Spinal cord (tissue), 10 donors: Measurements from ENCODE around the gene SH3RF3. TPM values are rescaled to one million over a fixed set of nuclear protein-coding genes. Genes with fewer than 3 reads are reported as not detected.

Experiments used
- DNase-seq, 6 donors: peaks; one replicate each; pipeline versions ENCODE4 v3.0.0 to v3.0.0-alpha.2; 2013 to 2015; ENCODE audit warnings: low spot score in 6 of 6, low read depth in 4 of 6
- H3K27ac ChIP-seq: one replicate; pipeline ENCODE4 v1.5.1; 2013; ENCODE audit warnings: low read depth, low read length, control low read depth
- H3K27me3 ChIP-seq: one replicate; pipeline ENCODE4 v1.6.1; 2013; ENCODE audit warnings: low read length; ENCODE audit not compliant: control insufficient read depth, insufficient read depth
- H3K36me3 ChIP-seq: one replicate; pipeline ENCODE4 v1.6.1; 2013; ENCODE audit warnings: low read length; ENCODE audit not compliant: control insufficient read depth, insufficient read depth
- H3K4me1 ChIP-seq: one replicate; pipeline ENCODE4 v1.6.1; 2013; ENCODE audit warnings: low read length; ENCODE audit not compliant: control insufficient read depth, insufficient read depth
- H3K4me3 ChIP-seq: one replicate; pipeline ENCODE4 v1.5.1; 2013; ENCODE audit warnings: low read depth, low read length, control low read depth
- H3K9me3 ChIP-seq: one replicate; pipeline ENCODE4 v1.6.1; 2013; ENCODE audit warnings: low read length; ENCODE audit not compliant: control insufficient read depth, insufficient read depth
- WGBS: methylation state at CpG from one replicate; pipeline ENCODE4 v1.1.5; 2013; ENCODE audit warnings: missing lambda C conversion rate; ENCODE audit not compliant: insufficient coverage; 5-methylcytosine and 5-hydroxymethylcytosine counted together
- polyA plus RNA-seq, 2 donors: library from polyadenylated mRNA; unstranded; fragments of 120-200 nt; gene quantifications; one replicate each; pipeline ENCODE4 v1.2.1, GENCODE V29; 2013; ENCODE audit not compliant: insufficient read length in 2 of 2
- total RNA-seq, 2 donors: library from RNA; depleted of rRNA in 1 of 2; stranded (reverse); fragments of 120-200 nt in 1 of 2; fragments of >200 nt in 1 of 2; gene quantifications; one replicate each; pipeline versions ENCODE4 v1.2.3 to v1.2.4, GENCODE V29; 2013 to 2014
- donor health status: healthy.

The SH3RF3 gene
- total and polyA plus RNA-seq, 4 donors, result 4.8 to 11.8 (median 7.8) TPM

GRCh38 chr2:109231996-109232705 lies 103.1 kb downstream of the SH3RF3 start:
- Histone ChIP-seq H3K36me3 (no peaks in the 10 kb centered on the region), H3K4me3 (no peak overlapping the region), H3K27ac (no peak overlapping the region), H3K4me1 (peaks cover 5% of the 10 kb centered on the region), H3K27me3 (no peaks in the 10 kb centered on the region), H3K9me3 (peaks cover 2% of the 10 kb centered on the region)
- no CpG with 5 or more reads among the region's 7 CpGs for WGBS
- DNase-seq, result no peak

- 95% methylated on average over 4 of the region's 4 CpGs for WGBS
- Histone ChIP-seq H3K4me3 (no peak overlapping the region), H3K27ac (no peak overlapping the region), H3K27me3 (no peaks in the 10 kb centered on the region), H3K9me3 (peaks cover 2% of the 10 kb centered on the region), H3K4me1 (peaks cover 5% of the 10 kb centered on the region), H3K36me3 (no peaks in the 10 kb centered on the region)
- DNase-seq, result no peak
Observed at GRCh38 chr2:109232909-109233308, 103.9 kb downstream of the SH3RF3 start.

- peaks cover 2% of the 10 kb centered on the region for H3K9me3 ChIP-seq
- peaks cover 7% of the 10 kb centered on the region for H3K4me1 ChIP-seq
- no peak for DNase-seq
- H3K27me3 ChIP-seq, result no peaks in the 10 kb centered on the region
- H3K36me3 ChIP-seq, result no peaks in the 10 kb centered on the region
- H3K4me3 ChIP-seq, result no peak overlapping the region
- no peak overlapping the region for H3K27ac ChIP-seq
- WGBS, result 90% methylated on average over 2 of the region's 4 CpGs
Observed at GRCh38 chr2:109233643-109234042, 104.6 kb downstream of the SH3RF3 start.

- H3K9me3 ChIP-seq, result peaks cover 2% of the 10 kb centered on the region
- H3K36me3 ChIP-seq, result no peaks in the 10 kb centered on the region
- H3K4me3 ChIP-seq, result no peak overlapping the region
- H3K27ac ChIP-seq, result no peak overlapping the region
- WGBS, result 89% methylated on average over 3 of the region's 4 CpGs
- no peaks in the 10 kb centered on the region for H3K27me3 ChIP-seq
- H3K4me1 ChIP-seq, result peaks cover 9% of the 10 kb centered on the region
- no peak for DNase-seq
Observed at GRCh38 chr2:109234355-109234754, 105.3 kb downstream of the SH3RF3 start.

- peaks cover 11% of the 10 kb centered on the region for H3K4me1 ChIP-seq
- DNase-seq, result no peak
- no peaks in the 10 kb centered on the region for H3K36me3 ChIP-seq
- H3K27me3 ChIP-seq, result no peaks in the 10 kb centered on the region
- no peak overlapping the region for H3K27ac ChIP-seq
- peaks cover 2% of the 10 kb centered on the region for H3K9me3 ChIP-seq
- 79% methylated on average over 2 of the region's 4 CpGs for WGBS
- H3K4me3 ChIP-seq, result no peak overlapping the region
Observed at GRCh38 chr2:109236147-109236546, 107.1 kb downstream of the SH3RF3 start.

- Histone ChIP-seq H3K4me1 (peaks cover 19% of the 10 kb centered on the region), H3K27ac (no peak overlapping the region), H3K4me3 (no peak overlapping the region), H3K27me3 (no peaks in the 10 kb centered on the region), H3K36me3 (no peaks in the 10 kb centered on the region), H3K9me3 (peaks cover 2% of the 10 kb centered on the region)
- WGBS, result no CpG with 5 or more reads among the region's 2 CpGs
- DNase-seq, result no peak
Observed at GRCh38 chr2:109237792-109238191, 108.8 kb downstream of the SH3RF3 start.

- 63% methylated on average over 3 of the region's 4 CpGs for WGBS
- H3K4me1 ChIP-seq, result peaks cover 23% of the 10 kb centered on the region
- DNase-seq, result no peak
- H3K4me3 ChIP-seq, result no peak overlapping the region
- no peaks in the 10 kb centered on the region for H3K27me3 ChIP-seq
- H3K9me3 ChIP-seq, result peaks cover 2% of the 10 kb centered on the region
- no peak overlapping the region for H3K27ac ChIP-seq
- no peaks in the 10 kb centered on the region for H3K36me3 ChIP-seq
Observed at GRCh38 chr2:109238580-109238979, 109.6 kb downstream of the SH3RF3 start.

- Histone ChIP-seq H3K9me3 (no peaks in the 10 kb centered on the region), H3K36me3 (no peaks in the 10 kb centered on the region), H3K27ac (no peak overlapping the region), H3K4me3 (no peak overlapping the region), H3K27me3 (no peaks in the 10 kb centered on the region), H3K4me1 (peaks cover 26% of the 10 kb centered on the region)
- 81% methylated on average over 1 of the region's 6 CpGs for WGBS
- DNase-seq, result peak in 1 of 6 donors; percentile 39
Observed at GRCh38 chr2:109239720-109240119, 110.7 kb downstream of the SH3RF3 start.

GRCh38 chr2:109242210-109242653 lies 113.2 kb downstream of the SH3RF3 start:
- Histone ChIP-seq H3K27ac (no peak overlapping the region), H3K9me3 (no peaks in the 10 kb centered on the region), H3K27me3 (no peaks in the 10 kb centered on the region), H3K4me3 (no peak overlapping the region), H3K36me3 (no peaks in the 10 kb centered on the region), H3K4me1 (peaks cover 32% of the 10 kb centered on the region)
- DNase-seq, result no peak
- 86% methylated on average over 7 of the region's 7 CpGs for WGBS

GRCh38 chr2:109242654-109243331 lies 113.8 kb downstream of the SH3RF3 start:
- Histone ChIP-seq H3K9me3 (no peaks in the 10 kb centered on the region), H3K4me1 (peaks cover 32% of the 10 kb centered on the region), H3K27ac (no peak overlapping the region), H3K36me3 (no peaks in the 10 kb centered on the region), H3K4me3 (no peak overlapping the region), H3K27me3 (no peaks in the 10 kb centered on the region)
- WGBS, result 91% methylated on average over 10 of the region's 12 CpGs
- peak in 1 of 6 donors; percentile 69 for DNase-seq
